ENCODE measurements around the gene PURB. TPM values are rescaled to one million over a fixed set of nuclear protein-coding genes. Genes with fewer than 3 reads are reported as not detected.

PURB gene
- total RNA-seq, 1 donor from 2014 or later, result 5.4 TPM

DNA sequence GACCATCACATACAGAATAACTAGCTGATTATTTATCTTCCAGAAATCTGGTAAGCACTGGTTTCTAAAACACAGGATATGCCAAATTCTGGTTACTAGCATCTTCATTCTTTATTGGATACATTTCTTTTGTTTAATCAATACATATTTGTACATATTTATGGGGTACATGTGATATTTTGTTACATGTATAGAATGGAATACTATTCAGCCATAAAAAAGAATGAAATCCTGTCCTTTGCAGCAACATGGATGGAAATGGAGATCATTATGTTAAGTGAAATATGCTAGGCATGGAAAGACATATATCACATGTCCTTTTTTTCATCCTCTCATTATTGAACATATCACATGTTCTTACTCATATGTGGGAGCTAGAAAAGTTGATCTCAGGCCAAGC, 32.7 kb upstream of the PURB start:
- DNase-seq (ENCODE audit: low read depth), result no peak
- no peak overlapping the region for H3K4me3 ChIP-seq (ENCODE audit: low read depth, low read length)
- no peak for TF ChIP-seq CTCF (conservative IDR thresholded peaks at IDR 0.05; ENCODE audit: low read depth, low read length)

DNA sequence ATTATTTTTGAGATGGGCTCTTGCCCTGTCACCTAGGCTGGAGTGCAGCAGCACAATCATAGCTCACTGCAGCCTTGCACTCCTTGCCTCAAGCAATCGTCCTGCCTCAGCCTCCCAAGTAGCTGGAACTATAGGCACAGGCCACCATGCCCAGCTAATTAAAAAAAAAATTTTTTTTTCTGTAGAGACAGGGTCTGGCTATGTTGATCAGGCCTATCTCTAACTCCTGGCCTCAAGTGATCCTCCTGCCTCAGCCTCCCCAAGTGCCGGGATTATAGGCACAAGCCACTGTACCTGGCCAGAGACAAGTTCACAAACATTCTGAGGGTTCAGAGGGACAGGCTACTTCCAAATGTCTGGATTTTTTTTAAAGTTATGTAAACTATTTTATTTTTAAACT, 32.1 kb upstream of the PURB start:
- no peak for TF ChIP-seq CTCF (conservative IDR thresholded peaks at IDR 0.05; ENCODE audit: low read depth, low read length)
- no peak overlapping the region for H3K4me3 ChIP-seq (ENCODE audit: low read depth, low read length)
- DNase-seq (ENCODE audit: low read depth), result no peak

DNA sequence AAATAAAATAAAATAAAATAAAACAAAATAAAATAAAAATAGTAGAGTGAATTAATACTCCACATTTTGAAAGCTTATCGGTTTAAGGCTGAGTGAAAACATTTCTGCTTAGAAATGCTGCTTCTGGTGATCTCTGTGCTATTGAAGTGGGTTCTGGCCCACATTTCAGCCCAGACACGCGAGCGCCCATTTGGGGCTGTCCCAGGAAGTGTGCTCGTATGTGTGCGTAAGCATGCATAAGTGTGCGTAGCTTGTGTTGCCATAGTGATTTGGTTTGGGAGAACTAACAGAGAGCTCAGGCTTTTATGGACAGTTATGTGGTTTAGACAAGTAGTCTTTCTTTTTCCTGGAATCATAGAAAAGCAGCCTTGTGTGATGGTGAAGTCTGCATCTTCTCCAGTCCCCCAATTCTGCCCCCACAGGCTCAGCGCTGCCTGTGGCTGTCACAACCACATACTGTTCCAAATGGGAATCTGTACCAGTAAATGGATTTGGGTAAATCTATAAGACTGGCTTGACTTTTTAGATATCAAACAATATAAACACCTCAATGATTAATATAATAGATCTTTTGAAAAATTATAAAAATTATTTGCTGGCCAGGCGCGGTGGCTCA, 29.8 kb upstream of the PURB start:
- no peak for DNase-seq (ENCODE audit: low read depth)
- TF ChIP-seq CTCF (conservative IDR thresholded peaks at IDR 0.05; ENCODE audit: low read depth, low read length), result no peak
- no peak overlapping the region for H3K4me3 ChIP-seq (ENCODE audit: low read depth, low read length)

GRCh38 chr7:44912775-44913347, 27.5 kb upstream of the PURB start:
- TF ChIP-seq CTCF (conservative IDR thresholded peaks at IDR 0.05; ENCODE audit: low read depth, low read length), result no peak
- no peak for DNase-seq (ENCODE audit: low read depth)
- H3K4me3 ChIP-seq (ENCODE audit: low read depth, low read length), result no peak overlapping the region

DNA sequence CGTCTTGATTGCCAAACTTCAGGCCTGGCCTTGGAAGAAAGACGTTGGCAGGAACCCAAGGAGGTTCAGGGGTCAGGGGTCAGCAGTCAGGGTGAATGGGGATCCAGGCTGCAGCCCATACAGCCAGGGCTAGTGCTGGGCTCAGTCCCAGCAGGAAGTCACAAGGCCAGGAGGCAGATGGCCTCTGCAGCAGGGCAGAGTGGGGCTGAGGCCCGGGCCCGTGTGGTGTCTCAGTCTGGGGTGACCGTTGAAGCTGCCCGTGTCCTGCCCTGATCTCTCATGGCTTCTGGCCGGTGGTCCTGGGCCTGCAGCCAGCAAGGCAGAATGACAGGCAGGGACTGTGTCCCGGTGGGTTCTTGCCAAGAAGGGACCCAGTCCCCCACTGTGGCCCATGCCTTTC, 26.6 kb upstream of the PURB start:
- DNase-seq (ENCODE audit: low read depth), result no peak
- H3K4me3 ChIP-seq (ENCODE audit: low read depth, low read length), result no peak overlapping the region
- TF ChIP-seq CTCF (conservative IDR thresholded peaks at IDR 0.05; ENCODE audit: low read depth, low read length), result no peak

GRCh38 chr7:44909596-44910389, 24.5 kb upstream of the PURB start:
- DNase-seq (ENCODE audit: low read depth), result no peak
- no peak overlapping the region for H3K4me3 ChIP-seq (ENCODE audit: low read depth, low read length)
- no peak for TF ChIP-seq CTCF (conservative IDR thresholded peaks at IDR 0.05; ENCODE audit: low read depth, low read length)

All from epithelial cell of proximal tubule (primary cell).